GM12878 (cell line): ENCODE results near the gene REG1A. TPM values are rescaled to one million over a fixed set of nuclear protein-coding genes. Genes with fewer than 3 reads are reported as not detected.

Source experiments
- ATAC-seq: fragments of 200-7000 bp; cut with Tn5 transposase; 3 replicates; pipeline ENCODE4 v1.9.1; 2020; ENCODE audit warnings: mild to moderate bottlenecking, moderate library complexity
- BruUV-seq: library from RNA; stranded (reverse); fragments of 400-500 nt; replicated peaks from 2 replicates; lab custom pipeline; 2021; lab: Mats Ljungman, UMichigan
- CTCF ChIA-PET: fragments of 300-600 bp; sonication (Branson Sonifier 250); formaldehyde crosslinking; extraction: SDS; loops from one replicate; lab custom pipeline; 2021; ENCODE audit warnings: inconsistent platforms; lab: Yijun Ruan, JAX
- POLR2A ChIA-PET: fragments of 350-600 bp; formaldehyde crosslinking; extraction: SDS; loops from one replicate; lab custom pipeline; 2021; ENCODE audit warnings: inconsistent platforms; lab: Charles Lee
- RAD21 ChIA-PET: fragments of 300-600 bp; sonication (Branson Sonifier 250); formaldehyde crosslinking; loops from one replicate; lab custom pipeline; 2023; ENCODE audit warnings: antibody characterized with exemption; ENCODE audit not compliant: unreplicated experiment; lab: Charles Lee
- SMC1A ChIA-PET: fragments of 300-600 bp; sonication (Branson Sonifier 250); formaldehyde crosslinking; loops from one replicate; lab custom pipeline; 2023; ENCODE audit not compliant: unreplicated experiment, uncharacterized antibody; lab: Charles Lee
- DNase-seq: peaks from one replicate; pipeline ENCODE4 v3.0.0-alpha.2; 2011; ENCODE audit warnings: low read depth, low spot score
- FAIRE-seq: peaks from 3 replicates; lab custom pipeline; 2011; peaks lifted over from hg19 to GRCh38; lab: Jason Lieb, UNC
- H2AFZ ChIP-seq: 2 replicates; pipeline ENCODE4 v1.6.0; 2011; ENCODE audit warnings: low read depth, low read length, control low read depth; ENCODE audit not compliant: control insufficient read depth
- H3K27ac ChIP-seq: 2 replicates; pipeline ENCODE4 v1.5.1; 2011; ENCODE audit warnings: control low read depth; ENCODE audit not compliant: control insufficient read depth, insufficient read depth
- H3K27me3 ChIP-seq, 2 experiments: replicated peaks in 1 of 2; 2 replicates each; pipeline versions ENCODE4 v1.6.0 to v1.6.1; 2011; ENCODE audit warnings: low read length in 1 of 2; ENCODE audit not compliant: control insufficient read depth in 2 of 2, insufficient read depth in 2 of 2
- H3K36me3 ChIP-seq, 2 experiments: 2 replicates each; pipeline ENCODE4 v1.5.1; 2011; ENCODE audit warnings: low read length in 1 of 2; ENCODE audit not compliant: control insufficient read depth in 2 of 2, insufficient read depth in 2 of 2
- H3K4me1 ChIP-seq: 2 replicates; pipeline ENCODE4 v1.6.1; 2011; ENCODE audit warnings: mild to moderate bottlenecking, low read length, moderate library complexity, mixed read lengths; ENCODE audit not compliant: control insufficient read depth, insufficient read depth
- H3K4me2 ChIP-seq: 2 replicates; pipeline ENCODE4 v1.6.0; 2011; ENCODE audit warnings: control low read depth; ENCODE audit not compliant: control insufficient read depth, insufficient read depth
- H3K4me3 ChIP-seq: fragments of 200-600 bp; sonication (generic); 2 replicates; pipeline ENCODE4 v1.5.1; 2016
- H3K79me2 ChIP-seq: 2 replicates; pipeline ENCODE4 v1.6.0; 2011; ENCODE audit warnings: low read length; ENCODE audit not compliant: control insufficient read depth, insufficient read depth
- H3K9ac ChIP-seq: 2 replicates; pipeline ENCODE4 v1.8.0; 2011; ENCODE audit warnings: low read length, control low read depth, mixed read lengths; ENCODE audit not compliant: control insufficient read depth, insufficient read depth
- H3K9me3 ChIP-seq: replicated peaks from 3 replicates; pipeline ENCODE4 v1.5.1; 2011; ENCODE audit warnings: mild to moderate bottlenecking, low read length; ENCODE audit not compliant: control insufficient read depth, insufficient read depth
- H4K20me1 ChIP-seq: 2 replicates; pipeline ENCODE4 v1.6.0; 2011; ENCODE audit not compliant: control insufficient read depth, insufficient read depth
- BCLAF1 ChIP-seq: fragments of 450-650 bp; IDR thresholded peaks from 2 replicates; pipeline ENCODE4 v1.6.1; 2017; ENCODE audit warnings: antibody characterized with exemption, mild to moderate bottlenecking, moderate library complexity
- FOXK2 ChIP-seq: fragments of 450-650 bp; IDR thresholded peaks from 2 replicates; pipeline ENCODE4 v1.6.1; 2017; ENCODE audit warnings: mild to moderate bottlenecking, moderate library complexity
- FOXM1 ChIP-seq: IDR thresholded peaks from 2 replicates; pipeline ENCODE4 v1.6.1; 2012; ENCODE audit warnings: low read depth, mild to moderate bottlenecking, inconsistent platforms, low read length, moderate library complexity
- GABPA ChIP-seq: IDR thresholded peaks from 2 replicates; pipeline ENCODE4 v1.6.1; 2014; ENCODE audit warnings: antibody characterized with exemption, low read depth, mild to moderate bottlenecking, inconsistent platforms
- KDM1A ChIP-seq: fragments of 200-600 bp; sonication (generic); IDR thresholded peaks from 2 replicates; pipeline ENCODE4 v1.6.1; 2016; ENCODE audit warnings: borderline replicate concordance
- NFIC ChIP-seq: IDR thresholded peaks from 2 replicates; pipeline ENCODE4 v1.6.1; 2012; ENCODE audit warnings: low read depth, mild to moderate bottlenecking, inconsistent platforms, low read length, moderate library complexity
- WGBS: methylation state at CpG from one replicate; pipeline ENCODE4 v1.1.6; 2016; ENCODE audit warnings: low lambda C conversion rate; ENCODE audit not compliant: insufficient replicate concordance, insufficient coverage; ENCODE audit errors: missing lambda C conversion rate; 5-methylcytosine and 5-hydroxymethylcytosine counted together
- in situ Hi-C: fragments of 300-500 bp; cut with MboI; formaldehyde crosslinking; loops from 9 replicates; pipeline ENCODE4 v1.14.3; 2018; ENCODE audit warnings: mixed read lengths
- intact Hi-C: fragments of 100-400 bp; cut with micrococcal nuclease; formaldehyde crosslinking; loops from one replicate; pipeline ENCODE4 v1.14.2; 2022; ENCODE audit not compliant: unreplicated experiment
- polyA plus RNA-seq, 11 experiments: library from polyadenylated mRNA; depleted of rRNA in 4 of 11; unstranded in 6 of 11; stranded (reverse) in 5 of 11; fragments of >200 nt; fragmentation: Nextera tagmentation in 4 of 11; fragmentation: Illumina TruSeq in 1 of 11; extraction: Ambion mirVana in 4 of 11; extraction: Trizol in 1 of 11; gene quantifications; 1 replicate in 1 of 11; 2 replicates in 10 of 11; pipeline versions ENCODE4 v1.2.1 to v1.2.3, GENCODE V29; 2011 to 2016; ENCODE audit warnings: inconsistent platforms in 2 of 11, missing spikeins in 2 of 11, low read depth in 1 of 11
- total RNA-seq, 4 experiments: library from RNA; depleted of rRNA in 3 of 4; stranded (reverse); fragments of >200 nt in 3 of 4; fragmentation: Illumina TruSeq in 1 of 4; extraction: Trizol in 1 of 4; gene quantifications; 2 replicates each; pipeline versions ENCODE4 v1.2.1 to v1.2.3, GENCODE V29; 2013 to 2021
- TF ChIP-seq, protein P1 (sequence below): fragments of 450-650 bp; IDR thresholded peaks from 2 replicates; pipeline ENCODE4 v1.6.1; 2016; ENCODE audit warnings: mild to moderate bottlenecking

The REG1A gene
- total and polyA plus RNA-seq, 10 of the 15 experiments (the other 5 are each of a cell fraction or from before 2014, with no cell fraction given) = 4.5 TPM; not detected in 9

DNA sequence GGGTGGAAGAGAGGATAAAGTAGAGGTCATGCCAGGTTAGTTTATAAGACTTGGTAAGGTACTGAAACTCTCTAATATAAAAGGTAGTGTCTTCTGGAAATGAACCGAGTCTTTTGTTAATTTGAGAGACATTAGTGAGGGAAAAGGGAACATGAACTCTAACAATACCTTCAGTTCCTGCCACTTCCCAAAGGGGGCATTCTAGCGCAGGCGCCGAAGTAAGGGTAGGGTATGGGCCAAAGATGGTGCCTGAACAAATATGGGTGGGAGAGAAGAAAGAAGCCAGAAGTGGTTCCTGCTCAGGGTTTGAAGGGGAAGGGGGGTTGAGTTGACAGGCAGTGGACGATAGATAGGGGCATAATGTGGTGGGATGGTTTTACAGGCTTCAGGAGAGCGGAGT, 22.4 kb upstream of the REG1A start:
- no peak for ATAC-seq
- FAIRE-seq = no peak
- no TSS peak for BruUV-seq

DNA sequence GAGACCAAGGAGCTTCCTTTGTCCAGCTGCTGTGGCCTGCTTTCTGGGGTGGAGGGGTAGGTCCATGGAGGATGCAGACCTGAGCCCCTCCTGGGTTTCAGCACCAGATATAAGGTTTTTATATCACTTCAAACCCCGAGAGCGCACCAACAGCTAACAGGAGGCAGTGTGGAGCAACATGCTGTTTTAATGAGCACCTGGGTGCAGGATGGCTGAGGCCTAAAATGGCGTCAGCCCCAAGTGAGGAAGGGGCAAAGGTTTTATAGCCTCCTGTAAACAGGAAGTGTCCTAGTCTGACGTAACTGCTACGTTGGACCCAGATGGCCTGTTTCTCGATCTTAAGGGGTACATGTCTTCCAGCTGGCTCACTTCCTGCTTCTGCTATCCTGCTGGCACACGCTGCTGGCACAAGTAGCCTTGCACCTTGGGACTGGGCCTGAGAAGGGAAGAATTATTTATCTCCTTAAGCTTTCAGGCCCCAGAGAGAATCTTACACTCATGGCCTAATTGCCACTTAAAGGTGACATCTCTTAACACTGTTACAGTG, 21.1 kb upstream of the REG1A start:
- no peak for FAIRE-seq
- H3K9ac ChIP-seq = no peak overlapping the region
- H3K4me3 ChIP-seq = no peak overlapping the region
- ChIA-PET CTCF (no interaction called here), SMC1A (no interaction called here), RAD21 (no interaction called here), POLR2A (no interaction called here)
- ATAC-seq = no peak
- intact Hi-C loops (no loop called here), in situ Hi-C loops (no loop called here)
- WGBS = 34% methylated on average over 7 of the region's 7 CpGs
- no peak overlapping the region for H3K4me2 ChIP-seq
- no peak overlapping the region for H2AFZ ChIP-seq
- no peak overlapping the region for H3K27ac ChIP-seq
- no peaks in the 10 kb centered on the region for H3K27me3 ChIP-seq
- H3K4me1 ChIP-seq = no peaks in the 10 kb centered on the region
- no peak for DNase-seq
- no peaks in the 10 kb centered on the region for H3K9me3 ChIP-seq
- no peaks in the 10 kb centered on the region for H3K36me3 ChIP-seq
- no peaks in the 10 kb centered on the region for H3K79me2 ChIP-seq
- no TSS peak for BruUV-seq
- no peaks in the 10 kb centered on the region for H4K20me1 ChIP-seq
- TF ChIP-seq BCLAF1 (no peak), FOXM1 (no peak), FOXK2 (no peak), KDM1A (no peak)
- TF ChIP-seq, protein P1, sequence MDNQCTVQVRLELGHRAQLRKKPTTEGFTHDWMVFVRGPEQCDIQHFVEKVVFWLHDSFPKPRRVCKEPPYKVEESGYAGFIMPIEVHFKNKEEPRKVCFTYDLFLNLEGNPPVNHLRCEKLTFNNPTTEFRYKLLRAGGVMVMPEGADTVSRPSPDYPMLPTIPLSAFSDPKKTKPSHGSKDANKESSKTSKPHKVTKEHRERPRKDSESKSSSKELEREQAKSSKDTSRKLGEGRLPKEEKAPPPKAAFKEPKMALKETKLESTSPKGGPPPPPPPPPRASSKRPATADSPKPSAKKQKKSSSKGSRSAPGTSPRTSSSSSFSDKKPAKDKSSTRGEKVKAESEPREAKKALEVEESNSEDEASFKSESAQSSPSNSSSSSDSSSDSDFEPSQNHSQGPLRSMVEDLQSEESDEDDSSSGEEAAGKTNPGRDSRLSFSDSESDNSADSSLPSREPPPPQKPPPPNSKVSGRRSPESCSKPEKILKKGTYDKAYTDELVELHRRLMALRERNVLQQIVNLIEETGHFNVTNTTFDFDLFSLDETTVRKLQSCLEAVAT = no peak

More for the DNA sequence above, 22.4 kb upstream of the REG1A start:
- no peak overlapping the region for H3K27ac ChIP-seq
- no peak overlapping the region for H3K4me3 ChIP-seq
- ChIA-PET CTCF (no interaction called here), RAD21 (no interaction called here), POLR2A (no interaction called here), SMC1A (no interaction called here)
- DNase-seq = no peak
- no peak overlapping the region for H3K9ac ChIP-seq
- in situ Hi-C loops (no loop called here), intact Hi-C loops (no loop called here)
- no peaks in the 10 kb centered on the region for H4K20me1 ChIP-seq
- H3K4me1 ChIP-seq = no peaks in the 10 kb centered on the region
- H2AFZ ChIP-seq = no peak overlapping the region
- WGBS = 41% methylated on average over 6 of the region's 6 CpGs
- H3K79me2 ChIP-seq = no peaks in the 10 kb centered on the region
- H3K9me3 ChIP-seq = no peaks in the 10 kb centered on the region
- TF ChIP-seq NFIC (no peak), GABPA (no peak), FOXM1 (no peak)
- TF ChIP-seq, protein P1 = no peak
- H3K4me2 ChIP-seq = no peak overlapping the region
- H3K36me3 ChIP-seq = no peaks in the 10 kb centered on the region
- H3K27me3 ChIP-seq = no peaks in the 10 kb centered on the region
